CD1c-positive myeloid dendritic cell (primary cell): ENCODE results near the gene CACNA2D3.
"Not testable (repeated sequence)": the region's sequence is repeated elsewhere in the genome, so short reads cannot be mapped to it uniquely, and the experiment has no call there.

Source experiments
- DNase-seq: peaks from one replicate; pipeline ENCODE4 v3.0.0-alpha.2; 2016; ENCODE audit errors: extremely low spot score

CACNA2D3 gene

GRCh38 chr3:55085231-55085630 is 962.9 kb downstream of the CACNA2D3 start:
- DNase-seq = no peak

- no peak for DNase-seq
Measured at GRCh38 chr3:55089211-55089610, 966.9 kb downstream of the CACNA2D3 start.

- no peak for DNase-seq
Measured at GRCh38 chr3:55090291-55090690, 967.9 kb downstream of the CACNA2D3 start.

GRCh38 chr3:55090746-55091145 is 968.4 kb downstream of the CACNA2D3 start:
- no peak for DNase-seq

DNA sequence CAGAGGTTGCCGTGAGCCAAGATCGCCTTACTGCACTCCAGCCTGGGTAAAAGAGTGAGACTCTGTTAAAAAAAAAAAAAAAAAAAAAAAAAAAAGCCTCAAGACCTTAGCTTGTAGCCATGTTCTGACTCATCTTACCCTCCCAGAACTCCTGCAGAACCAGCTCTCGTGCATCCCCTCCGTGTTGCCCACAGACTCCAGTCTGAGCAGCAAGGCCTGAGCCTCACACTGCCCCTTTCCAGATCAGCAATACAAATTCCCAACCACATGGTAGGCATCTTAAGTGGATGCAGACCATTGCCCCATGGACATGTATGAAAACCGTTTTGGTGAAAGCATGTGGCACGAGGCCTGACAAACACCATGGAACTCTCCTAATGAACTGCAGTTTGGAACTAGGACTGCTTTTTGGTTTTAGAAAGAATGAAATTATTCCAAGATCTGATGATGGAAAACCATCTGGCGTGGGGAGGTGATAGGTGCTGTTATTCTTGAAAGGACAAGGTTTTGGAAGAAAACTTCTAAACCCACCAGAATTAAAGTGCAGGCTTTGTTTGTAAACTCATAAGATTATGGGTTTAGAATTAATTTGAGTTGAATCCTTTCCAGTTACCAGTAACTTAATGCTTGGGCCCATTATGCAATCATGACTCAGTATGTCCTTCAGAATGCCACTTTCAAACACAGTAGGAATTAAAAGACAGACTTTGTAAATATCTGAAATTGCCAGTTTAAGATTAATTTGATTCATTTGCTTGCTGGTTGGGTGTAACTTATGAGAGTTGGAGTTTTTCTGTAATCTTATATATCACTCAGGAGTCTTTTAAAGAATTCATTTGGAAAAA is 969.3 kb downstream of the CACNA2D3 start:
- DNase-seq = no peak

DNA sequence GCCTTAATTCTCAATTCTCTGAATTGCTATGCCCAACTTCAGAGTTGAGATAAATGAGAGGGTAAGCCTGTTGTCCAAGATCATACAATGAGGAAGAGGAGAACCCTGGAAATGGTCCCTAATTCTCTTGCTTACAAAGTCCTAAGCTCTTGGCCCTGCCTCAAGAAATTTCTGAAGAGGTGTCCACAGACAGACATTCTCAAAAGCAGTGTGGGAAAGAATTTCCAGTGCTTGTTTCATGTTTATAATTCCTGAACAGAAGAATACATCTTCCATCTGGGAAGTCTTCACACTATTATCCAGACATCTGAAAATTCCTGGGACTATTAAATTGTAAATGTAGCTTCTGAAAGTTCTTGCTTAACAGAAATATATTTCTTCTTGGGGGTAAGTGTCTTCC is 972.3 kb downstream of the CACNA2D3 start:
- no peak for DNase-seq

DNA sequence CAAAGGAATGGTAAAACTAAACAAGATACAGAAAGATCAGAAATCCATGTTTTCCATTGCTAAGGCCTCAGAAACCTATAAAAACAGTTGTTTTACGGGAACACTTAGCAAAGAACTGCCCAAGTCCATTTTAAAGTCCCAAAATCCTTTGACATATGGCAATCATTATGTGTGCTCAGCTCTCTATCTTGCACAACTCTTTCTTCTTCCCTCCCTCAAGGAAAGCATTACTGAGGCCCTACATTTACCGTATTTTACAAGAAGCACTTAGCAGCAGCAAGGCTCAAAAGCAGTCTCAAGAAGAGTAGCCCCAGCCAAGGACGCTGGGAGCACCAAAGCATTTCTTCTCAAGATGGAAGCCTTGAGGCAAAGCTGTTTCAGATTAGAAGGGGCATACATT is 975.1 kb downstream of the CACNA2D3 start:
- DNase-seq = no peak

DNA sequence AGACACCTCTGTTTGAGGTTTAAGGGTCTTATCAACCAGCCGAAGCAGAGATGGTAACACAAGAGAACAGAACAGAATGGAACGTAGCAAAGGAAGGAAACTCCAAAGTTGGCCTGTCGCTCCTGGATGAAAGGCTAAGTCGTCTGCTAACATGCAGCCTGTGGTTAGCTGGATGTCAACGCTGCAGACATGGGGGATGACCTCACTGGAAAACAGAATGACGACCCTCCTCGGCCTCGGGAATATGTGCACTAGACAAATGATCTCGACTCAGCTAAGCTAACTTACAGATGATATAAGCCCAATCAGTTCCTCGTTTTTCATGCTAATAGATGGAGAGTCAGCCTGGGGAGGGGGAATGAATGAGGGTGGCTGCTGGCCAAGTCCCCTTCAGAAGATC is 983.3 kb downstream of the CACNA2D3 start:
- DNase-seq = no peak

DNA sequence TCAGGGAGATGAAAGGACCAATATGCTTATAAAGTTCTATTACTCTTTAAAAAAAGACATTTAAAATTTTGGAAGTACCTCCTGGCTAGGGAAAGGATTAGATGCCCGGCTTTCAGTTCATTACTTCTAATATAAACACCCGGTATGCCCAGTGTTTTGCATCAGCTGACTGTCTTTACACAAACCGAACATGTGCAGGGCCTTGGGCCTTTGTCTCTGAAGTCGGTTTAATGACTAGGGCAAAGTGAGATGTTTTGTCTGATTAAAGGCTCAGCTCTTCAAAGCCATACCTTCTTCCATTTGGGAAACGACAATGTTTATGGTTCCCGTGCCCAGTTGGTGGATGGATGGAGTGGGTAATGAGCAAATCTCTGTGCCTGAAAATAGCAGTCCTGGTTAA is 984.8 kb downstream of the CACNA2D3 start:
- DNase-seq = no peak

DNA sequence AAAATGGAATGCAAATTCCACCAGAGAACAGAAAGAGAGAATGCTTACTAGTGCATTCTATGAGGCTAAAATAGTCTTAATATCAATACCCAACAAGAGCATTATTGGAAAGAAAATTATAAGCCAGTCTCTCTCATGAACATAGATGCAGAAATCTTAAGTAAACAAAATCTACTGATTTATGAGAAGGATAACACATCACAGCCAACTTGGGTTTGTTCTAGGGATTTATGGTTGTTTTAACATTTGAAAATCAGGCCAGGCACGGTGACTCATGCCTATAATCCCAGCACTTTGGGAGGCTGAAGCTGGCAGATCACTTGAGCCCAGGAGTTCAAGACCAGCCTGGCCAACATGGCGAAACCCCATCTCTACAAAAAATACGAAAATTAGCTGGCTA is 989.6 kb downstream of the CACNA2D3 start:
- not testable (repeated sequence) for DNase-seq

DNA sequence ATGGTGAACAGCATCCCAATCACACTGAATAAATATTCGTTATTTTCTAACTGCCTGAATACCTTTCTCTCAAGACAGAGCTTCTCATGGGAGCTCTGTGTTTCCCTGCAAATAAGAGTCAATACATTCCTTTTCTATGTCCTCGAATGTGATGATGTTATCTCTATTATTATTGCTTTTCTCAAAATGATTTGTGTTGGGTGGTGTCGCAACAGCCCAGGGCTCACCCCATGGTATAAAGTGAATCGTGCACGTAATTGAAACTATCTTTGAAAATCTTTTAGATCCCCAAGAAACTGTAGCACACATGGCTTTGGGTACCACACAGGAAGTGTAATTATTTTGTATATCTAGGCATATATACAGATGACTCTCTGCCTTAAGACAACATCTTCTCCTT is 996.1 kb downstream of the CACNA2D3 start:
- no peak for DNase-seq

DNA sequence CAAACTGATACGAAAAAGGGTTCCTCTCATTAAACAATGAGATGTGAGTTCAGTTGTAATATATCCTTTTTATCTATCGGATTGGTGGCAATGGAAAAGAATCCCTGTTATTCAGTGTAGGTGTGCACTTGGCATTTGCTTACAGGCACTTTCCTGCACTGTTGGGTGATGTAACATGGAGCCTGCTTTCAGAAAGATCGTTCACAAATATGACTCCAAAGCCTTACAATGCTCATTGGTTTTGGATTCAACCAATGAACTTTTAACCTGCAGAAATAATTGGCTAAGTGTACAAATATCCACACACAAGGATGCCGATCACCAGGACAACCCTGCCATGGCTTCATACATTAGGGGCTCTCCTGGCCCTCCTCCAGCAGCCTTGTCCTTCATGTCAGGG is 996.9 kb downstream of the CACNA2D3 start:
- DNase-seq = no peak

- DNase-seq = no peak
Measured at GRCh38 chr3:55122312-55122711, 1000.0 kb downstream of the CACNA2D3 start.
